Measurements from ENCODE around the gene SLC37A1.

- TF ChIP-seq POLR2A (IDR thresholded peaks at IDR 0.05; ENCODE audit: low read length) (no peak), GATA1 (IDR thresholded peaks at IDR 0.05; ENCODE audit: low read depth, low read length) (no peak)
Observed at GRCh38 chr21:42619166-42619565, 105.5 kb downstream of the SLC37A1 start.

Measured in erythroblast (primary cell).